Esophagus squamous epithelium (tissue), 4 donors: ENCODE measurements around the gene NEUROG1.

Source experiments
- POLR2A ChIP-seq, 4 donors: fragments of 450-650 bp; IDR thresholded peaks; one replicate each; pipeline ENCODE4 v1.6.1; 2017; ENCODE audit warnings: antibody characterized with exemption in 4 of 4, mild to moderate bottlenecking in 4 of 4, moderate library complexity in 3 of 4
- TF ChIP-seq, protein P1 (sequence below), 6 experiments: fragments of 450-650 bp in 4 of 6; fragments of 200-600 bp in 2 of 6; sonication (generic) in 2 of 6; IDR thresholded peaks; one replicate each; pipeline ENCODE4 v1.5.1; 2016 to 2019; ENCODE audit warnings: antibody characterized with exemption in 6 of 6, mild to moderate bottlenecking in 4 of 6, moderate library complexity in 4 of 6

DNA sequence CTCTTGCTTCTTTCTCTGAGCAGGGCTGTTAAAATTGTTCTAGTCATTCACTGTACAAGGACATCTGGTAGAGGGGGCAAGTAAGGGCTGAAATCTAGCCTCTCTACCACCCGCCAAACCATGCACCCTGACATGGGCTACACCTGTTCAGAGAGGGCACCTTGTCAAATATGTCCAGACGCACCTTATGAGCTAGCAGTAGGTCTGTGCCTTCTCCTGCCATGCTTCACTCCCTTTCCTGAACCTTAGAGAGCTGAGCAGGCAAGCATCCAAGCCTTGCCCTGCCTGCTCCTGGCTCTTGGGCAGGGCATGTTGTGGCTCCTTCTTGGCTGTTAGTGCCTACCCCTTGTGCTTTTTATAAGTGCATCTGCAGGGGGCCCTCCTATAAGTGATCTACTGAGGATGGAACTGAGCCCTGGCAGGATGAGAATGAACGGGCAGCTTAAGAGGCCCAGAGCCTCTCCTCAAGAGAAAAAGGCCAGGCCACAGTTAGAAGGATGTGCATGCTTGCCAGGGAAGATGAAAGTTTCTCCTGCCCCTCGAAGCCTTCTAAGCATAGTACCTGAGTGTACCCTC lies 3.8 kb upstream of the NEUROG1 start:
- TF ChIP-seq, protein P1, sequence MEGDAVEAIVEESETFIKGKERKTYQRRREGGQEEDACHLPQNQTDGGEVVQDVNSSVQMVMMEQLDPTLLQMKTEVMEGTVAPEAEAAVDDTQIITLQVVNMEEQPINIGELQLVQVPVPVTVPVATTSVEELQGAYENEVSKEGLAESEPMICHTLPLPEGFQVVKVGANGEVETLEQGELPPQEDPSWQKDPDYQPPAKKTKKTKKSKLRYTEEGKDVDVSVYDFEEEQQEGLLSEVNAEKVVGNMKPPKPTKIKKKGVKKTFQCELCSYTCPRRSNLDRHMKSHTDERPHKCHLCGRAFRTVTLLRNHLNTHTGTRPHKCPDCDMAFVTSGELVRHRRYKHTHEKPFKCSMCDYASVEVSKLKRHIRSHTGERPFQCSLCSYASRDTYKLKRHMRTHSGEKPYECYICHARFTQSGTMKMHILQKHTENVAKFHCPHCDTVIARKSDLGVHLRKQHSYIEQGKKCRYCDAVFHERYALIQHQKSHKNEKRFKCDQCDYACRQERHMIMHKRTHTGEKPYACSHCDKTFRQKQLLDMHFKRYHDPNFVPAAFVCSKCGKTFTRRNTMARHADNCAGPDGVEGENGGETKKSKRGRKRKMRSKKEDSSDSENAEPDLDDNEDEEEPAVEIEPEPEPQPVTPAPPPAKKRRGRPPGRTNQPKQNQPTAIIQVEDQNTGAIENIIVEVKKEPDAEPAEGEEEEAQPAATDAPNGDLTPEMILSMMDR (IDR thresholded peaks at IDR 0.05) = no peak
- TF ChIP-seq POLR2A (IDR thresholded peaks at IDR 0.05) = no peak
